Activated CD4-positive, CD25-positive, alpha-beta regulatory T cell treated with anti-CD3 and anti-CD28 coated beads, Interleukin-2, amount 50 U/mL, for 24 hours (primary cell): ENCODE results near the gene MDGA2.
"Not testable (repeated sequence)": the region's sequence is repeated elsewhere in the genome, so short reads cannot be mapped to it uniquely, and the experiment has no call there.

Experiments used
- ATAC-seq, 2 donors: fragments of 150-1000 bp; cut with Tn5 transposase; one replicate each; pipeline ENCODE4 v1.10.0; 2021; ENCODE audit warnings: mild to moderate bottlenecking in 1 of 2, moderate library complexity in 1 of 2

The MDGA2 gene

DNA sequence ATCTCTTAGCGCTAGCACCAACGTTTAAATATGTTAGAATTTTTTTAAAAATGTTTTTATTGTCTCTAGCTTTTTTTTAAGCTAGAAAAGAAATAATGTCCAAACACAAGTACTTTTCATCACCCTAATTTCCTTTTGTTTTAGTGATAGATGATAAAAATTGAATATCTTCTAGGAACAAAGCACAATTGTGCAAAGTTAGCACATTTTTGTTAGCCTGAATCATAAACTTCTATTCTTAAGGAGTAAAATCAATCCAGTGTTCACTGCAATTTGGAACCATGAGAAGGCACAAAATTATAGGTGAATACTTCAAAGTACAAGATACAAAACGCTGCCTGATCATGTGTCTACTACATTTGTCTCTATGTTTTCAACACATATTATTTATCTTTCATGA is 615.4 kb downstream of the MDGA2 start:
- ATAC-seq = no peak

- no peak for ATAC-seq
Observed at GRCh38 chr14:47057364-47057763, 618.0 kb downstream of the MDGA2 start.

DNA sequence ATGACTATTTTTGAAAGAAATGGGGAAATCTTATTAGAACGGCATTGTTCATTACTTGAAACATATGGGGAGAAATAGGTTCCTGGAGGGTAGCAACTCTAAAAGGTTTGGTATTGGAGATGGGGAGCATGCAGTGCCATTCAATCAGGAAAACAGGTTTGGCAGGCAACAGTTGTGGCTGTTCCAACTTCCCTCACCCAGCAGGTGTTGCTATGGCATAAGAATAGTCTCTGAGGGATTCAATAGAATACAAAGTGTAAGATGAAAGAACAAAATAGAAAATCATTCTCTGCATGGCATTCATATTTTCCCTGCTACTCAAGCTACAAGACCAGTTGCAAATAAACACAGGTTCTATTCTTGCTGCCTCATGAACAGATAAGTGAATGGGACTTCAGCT is 630.6 kb downstream of the MDGA2 start:
- no peak for ATAC-seq

GRCh38 chr14:47040550-47040949 is 634.9 kb downstream of the MDGA2 start:
- no peak for ATAC-seq

GRCh38 chr14:47039336-47039735 is 636.1 kb downstream of the MDGA2 start:
- ATAC-seq = no peak

GRCh38 chr14:47022721-47023120 is 652.7 kb downstream of the MDGA2 start:
- no peak for ATAC-seq

- ATAC-seq = no peak
Observed at GRCh38 chr14:47020500-47020899, 654.9 kb downstream of the MDGA2 start.

GRCh38 chr14:47012533-47013280 is 662.7 kb downstream of the MDGA2 start:
- no peak for ATAC-seq

GRCh38 chr14:47009615-47010014 is 665.8 kb downstream of the MDGA2 start:
- no peak for ATAC-seq

GRCh38 chr14:47008732-47009131 is 666.7 kb downstream of the MDGA2 start:
- ATAC-seq = no peak

DNA sequence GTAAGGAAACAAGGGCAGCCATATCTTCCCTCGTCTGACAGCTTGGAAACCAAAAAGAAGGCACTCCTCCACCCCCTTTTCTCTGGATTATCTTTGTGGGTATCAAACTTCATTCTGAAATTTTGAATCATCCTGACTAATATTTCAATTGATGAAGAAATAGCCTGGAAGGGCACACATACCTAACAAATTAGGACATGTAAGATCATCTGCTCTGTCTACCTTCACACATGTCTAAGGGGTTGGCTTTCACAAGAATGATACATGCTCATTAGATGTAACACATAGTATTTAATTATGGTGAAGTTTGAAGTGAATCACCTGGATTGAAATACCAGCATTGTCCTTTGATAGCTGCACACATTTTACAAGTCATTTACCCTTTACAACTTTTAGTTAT is 675.7 kb downstream of the MDGA2 start:
- ATAC-seq = no peak

GRCh38 chr14:46989566-46989965 is 685.8 kb downstream of the MDGA2 start:
- ATAC-seq = no peak

DNA sequence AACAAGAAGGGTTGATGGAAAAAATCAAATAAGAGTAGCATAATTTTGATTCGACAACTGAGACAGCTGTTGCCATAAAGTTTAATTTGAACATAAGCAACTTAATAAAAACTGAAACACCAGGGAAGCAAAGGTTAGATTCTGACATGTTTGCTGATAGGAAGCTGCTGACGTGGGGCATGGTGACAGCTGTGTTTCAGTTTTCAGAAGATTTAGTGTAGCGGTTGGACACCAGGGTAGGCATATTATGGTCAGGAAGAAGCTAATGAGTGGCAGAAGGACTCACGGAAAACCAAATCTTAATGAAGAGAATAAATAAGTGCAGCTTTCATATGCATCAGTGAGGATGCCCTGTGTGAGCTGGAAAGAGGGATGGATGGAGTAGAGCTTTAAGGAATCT is 687.1 kb downstream of the MDGA2 start:
- ATAC-seq = no peak

DNA sequence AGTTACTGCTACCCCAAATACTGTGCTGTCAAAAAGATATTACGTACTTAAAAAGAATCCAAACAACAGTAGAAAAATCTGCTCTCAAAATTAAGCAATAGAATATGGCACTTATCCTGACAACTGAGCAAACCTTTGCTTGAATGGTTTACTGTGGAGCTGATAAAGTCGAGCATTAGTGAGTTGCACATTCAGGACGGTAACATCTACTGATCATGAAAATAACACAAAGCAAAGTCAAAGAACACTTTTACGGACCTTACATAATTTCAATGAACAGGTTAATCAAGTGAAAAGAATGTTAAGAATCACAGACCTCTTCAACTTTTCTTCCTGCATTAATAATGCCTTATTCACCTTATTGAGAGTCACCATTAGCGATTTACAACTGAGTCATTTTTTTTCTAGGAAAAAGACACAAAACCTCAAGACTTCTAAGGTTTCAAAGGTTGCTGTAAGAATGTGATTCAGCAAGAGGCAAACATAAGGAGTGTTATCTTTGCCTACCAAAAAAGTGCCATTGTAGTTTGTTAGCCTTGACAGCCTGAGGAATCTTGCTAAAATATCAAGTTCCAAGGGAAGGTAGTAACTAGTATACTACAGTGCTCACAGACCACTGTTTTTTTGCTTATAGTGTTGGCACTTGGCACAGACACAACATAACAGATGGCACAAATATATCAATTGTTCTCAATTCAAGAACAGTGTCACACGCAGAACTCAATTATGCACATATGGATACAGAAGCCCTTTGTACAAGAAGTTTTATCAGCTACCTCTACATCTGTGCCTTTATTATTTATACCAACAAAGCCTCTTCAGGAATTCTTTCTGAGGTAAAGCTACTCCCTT is 689.6 kb downstream of the MDGA2 start:
- no peak for ATAC-seq

- ATAC-seq = no peak
Observed at GRCh38 chr14:46973295-46973694, 702.1 kb downstream of the MDGA2 start.

DNA sequence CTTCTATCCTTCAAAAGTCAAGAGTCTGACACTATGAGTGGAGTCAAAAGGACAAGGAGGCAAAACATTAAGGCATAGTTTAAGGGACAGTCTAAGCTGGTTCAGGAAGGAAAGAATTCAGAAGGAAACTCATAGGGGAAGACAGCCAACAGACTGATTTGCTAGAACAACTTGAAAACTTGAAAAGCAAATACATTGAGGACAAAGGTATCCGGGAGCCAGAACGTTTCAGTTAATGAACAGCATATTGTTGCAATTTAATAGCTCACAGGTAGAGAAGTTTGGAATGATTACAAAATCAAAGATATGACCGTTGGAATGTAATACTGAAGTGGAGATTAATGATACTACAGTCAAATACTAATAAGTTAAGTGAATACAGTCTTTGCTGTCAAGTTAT is 711.0 kb downstream of the MDGA2 start:
- ATAC-seq = no peak

GRCh38 chr14:46951103-46951502 is 724.3 kb downstream of the MDGA2 start:
- ATAC-seq = no peak

- ATAC-seq = no peak
Observed at GRCh38 chr14:46940611-46941010, 734.8 kb downstream of the MDGA2 start.

DNA sequence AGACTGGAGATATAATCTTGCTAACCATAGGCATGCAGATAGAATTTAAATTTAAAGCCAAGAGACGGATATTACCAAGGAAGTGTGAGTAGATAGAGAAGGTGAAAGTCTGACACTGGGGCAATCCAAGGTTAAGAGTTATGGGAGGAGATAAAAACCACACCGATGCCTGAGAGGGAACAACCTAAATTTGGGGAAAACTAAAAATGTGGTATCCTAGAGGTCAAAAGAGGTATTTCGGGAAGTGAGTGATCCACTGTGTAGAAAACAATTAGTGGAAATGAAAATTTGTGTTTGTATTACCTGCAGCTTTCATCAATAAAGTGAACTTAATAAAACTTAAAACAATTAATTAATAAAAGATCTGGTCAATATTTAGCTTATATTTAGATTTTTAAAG is 754.9 kb downstream of the MDGA2 start:
- no peak for ATAC-seq

DNA sequence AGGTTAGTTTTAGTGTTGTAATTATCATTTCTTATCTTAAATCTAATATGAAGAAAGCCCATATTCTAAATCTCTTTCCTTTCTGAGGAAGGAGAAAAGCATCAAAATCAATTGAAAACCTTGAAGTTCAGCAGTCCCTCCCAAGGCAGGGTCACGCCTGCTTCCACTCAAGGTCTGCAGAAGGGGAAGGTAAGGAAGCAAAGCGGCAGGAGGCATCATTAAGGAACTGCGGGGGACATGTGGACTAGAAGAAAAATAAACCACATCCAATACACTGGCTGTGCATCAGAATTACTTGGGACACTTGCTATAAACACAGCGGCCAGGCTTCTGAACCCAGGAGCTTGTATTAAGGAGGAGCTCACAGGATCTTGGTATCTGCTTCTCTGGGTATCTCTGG is 759.9 kb downstream of the MDGA2 start:
- not testable (repeated sequence) for ATAC-seq

GRCh38 chr14:46902837-46903236 is 772.6 kb downstream of the MDGA2 start:
- no peak for ATAC-seq

GRCh38 chr14:46894476-46894875 is 780.9 kb downstream of the MDGA2 start:
- no peak for ATAC-seq

DNA sequence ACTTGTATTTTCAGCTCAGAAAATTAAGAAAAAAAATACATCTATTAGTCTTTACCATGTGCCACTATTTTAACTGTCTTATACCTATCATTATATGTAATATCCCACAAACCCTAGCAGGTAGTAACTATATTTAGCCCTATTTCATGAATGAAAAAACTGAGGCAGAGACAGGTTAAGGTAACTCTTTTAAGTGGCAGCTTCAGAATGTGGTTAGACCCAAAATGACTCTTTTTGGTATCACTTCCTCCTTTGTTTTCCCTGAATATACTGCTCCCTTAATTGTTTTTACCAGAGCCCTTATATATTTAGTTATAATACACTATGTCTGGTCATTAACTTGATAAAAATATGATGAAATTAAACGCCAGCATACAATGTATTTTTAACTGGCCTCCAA is 788.3 kb downstream of the MDGA2 start:
- no peak for ATAC-seq

GRCh38 chr14:46885566-46885965 is 789.8 kb downstream of the MDGA2 start:
- no peak for ATAC-seq
